PFSK-1 (cell line): Measurements from ENCODE around the gene IFI35.

ENCODE experiments used
- FOXP2 ChIP-seq: optimal IDR thresholded peaks from 2 replicates; pipeline ENCODE3; 2011; ENCODE audit warnings: borderline replicate concordance, control low read depth, inconsistent platforms; ENCODE audit not compliant: insufficient read depth; ENCODE audit errors: extremely low read length, extremely low read depth
- POLR2AphosphoS5 ChIP-seq: IDR thresholded peaks from 2 replicates; pipeline ENCODE4 v1.6.1; 2012; ENCODE audit warnings: low read depth, mild to moderate bottlenecking, control low read depth, low read length, moderate library complexity
- SIN3A ChIP-seq: IDR thresholded peaks from 2 replicates; pipeline ENCODE4 v1.6.1; 2012; ENCODE audit warnings: mild to moderate bottlenecking, low read length, moderate library complexity, borderline replicate concordance; ENCODE audit not compliant: insufficient read depth
- TAF1 ChIP-seq: IDR thresholded peaks from 2 replicates; pipeline ENCODE4 v1.6.1; 2012; ENCODE audit warnings: low read length, control low read depth, borderline replicate concordance; ENCODE audit not compliant: insufficient read depth
- TF ChIP-seq, protein P1 (sequence below), 2 experiments: IDR thresholded peaks; 2 replicates each; pipeline versions ENCODE4 v1.6.1 to v1.8.0; 2011 to 2012; ENCODE audit warnings: low read depth in 2 of 2, low read length in 2 of 2, control low read depth in 1 of 2, inconsistent platforms in 1 of 2, mild to moderate bottlenecking in 1 of 2, moderate library complexity in 1 of 2; ENCODE audit not compliant: insufficient read depth in 1 of 2

IFI35 gene

DNA sequence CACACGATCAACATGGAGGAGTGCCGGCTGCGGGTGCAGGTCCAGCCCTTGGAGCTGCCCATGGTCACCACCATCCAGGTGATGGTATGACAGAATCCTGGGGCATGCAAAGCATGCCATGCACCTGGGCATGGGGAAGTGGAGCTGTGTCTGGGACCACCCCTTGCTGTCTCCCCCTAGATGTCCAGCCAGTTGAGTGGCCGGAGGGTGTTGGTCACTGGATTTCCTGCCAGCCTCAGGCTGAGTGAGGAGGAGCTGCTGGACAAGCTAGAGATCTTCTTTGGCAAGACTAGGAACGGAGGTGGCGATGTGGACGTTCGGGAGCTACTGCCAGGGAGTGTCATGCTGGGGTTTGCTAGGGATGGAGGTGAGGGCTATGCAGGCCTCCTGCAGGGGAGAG, 6.7 kb downstream of the IFI35 start:
- TF ChIP-seq, protein P1, sequence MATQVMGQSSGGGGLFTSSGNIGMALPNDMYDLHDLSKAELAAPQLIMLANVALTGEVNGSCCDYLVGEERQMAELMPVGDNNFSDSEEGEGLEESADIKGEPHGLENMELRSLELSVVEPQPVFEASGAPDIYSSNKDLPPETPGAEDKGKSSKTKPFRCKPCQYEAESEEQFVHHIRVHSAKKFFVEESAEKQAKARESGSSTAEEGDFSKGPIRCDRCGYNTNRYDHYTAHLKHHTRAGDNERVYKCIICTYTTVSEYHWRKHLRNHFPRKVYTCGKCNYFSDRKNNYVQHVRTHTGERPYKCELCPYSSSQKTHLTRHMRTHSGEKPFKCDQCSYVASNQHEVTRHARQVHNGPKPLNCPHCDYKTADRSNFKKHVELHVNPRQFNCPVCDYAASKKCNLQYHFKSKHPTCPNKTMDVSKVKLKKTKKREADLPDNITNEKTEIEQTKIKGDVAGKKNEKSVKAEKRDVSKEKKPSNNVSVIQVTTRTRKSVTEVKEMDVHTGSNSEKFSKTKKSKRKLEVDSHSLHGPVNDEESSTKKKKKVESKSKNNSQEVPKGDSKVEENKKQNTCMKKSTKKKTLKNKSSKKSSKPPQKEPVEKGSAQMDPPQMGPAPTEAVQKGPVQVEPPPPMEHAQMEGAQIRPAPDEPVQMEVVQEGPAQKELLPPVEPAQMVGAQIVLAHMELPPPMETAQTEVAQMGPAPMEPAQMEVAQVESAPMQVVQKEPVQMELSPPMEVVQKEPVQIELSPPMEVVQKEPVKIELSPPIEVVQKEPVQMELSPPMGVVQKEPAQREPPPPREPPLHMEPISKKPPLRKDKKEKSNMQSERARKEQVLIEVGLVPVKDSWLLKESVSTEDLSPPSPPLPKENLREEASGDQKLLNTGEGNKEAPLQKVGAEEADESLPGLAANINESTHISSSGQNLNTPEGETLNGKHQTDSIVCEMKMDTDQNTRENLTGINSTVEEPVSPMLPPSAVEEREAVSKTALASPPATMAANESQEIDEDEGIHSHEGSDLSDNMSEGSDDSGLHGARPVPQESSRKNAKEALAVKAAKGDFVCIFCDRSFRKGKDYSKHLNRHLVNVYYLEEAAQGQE (IDR thresholded peaks at IDR 0.05; ENCODE audit: insufficient read depth in 1 of 2, low read depth in 2 of 2, low read length in 2 of 2) = no peak
- TF ChIP-seq FOXP2 (no peak), POLR2AphosphoS5 (no peak), SIN3A (no peak), TAF1 (no peak)

DNA sequence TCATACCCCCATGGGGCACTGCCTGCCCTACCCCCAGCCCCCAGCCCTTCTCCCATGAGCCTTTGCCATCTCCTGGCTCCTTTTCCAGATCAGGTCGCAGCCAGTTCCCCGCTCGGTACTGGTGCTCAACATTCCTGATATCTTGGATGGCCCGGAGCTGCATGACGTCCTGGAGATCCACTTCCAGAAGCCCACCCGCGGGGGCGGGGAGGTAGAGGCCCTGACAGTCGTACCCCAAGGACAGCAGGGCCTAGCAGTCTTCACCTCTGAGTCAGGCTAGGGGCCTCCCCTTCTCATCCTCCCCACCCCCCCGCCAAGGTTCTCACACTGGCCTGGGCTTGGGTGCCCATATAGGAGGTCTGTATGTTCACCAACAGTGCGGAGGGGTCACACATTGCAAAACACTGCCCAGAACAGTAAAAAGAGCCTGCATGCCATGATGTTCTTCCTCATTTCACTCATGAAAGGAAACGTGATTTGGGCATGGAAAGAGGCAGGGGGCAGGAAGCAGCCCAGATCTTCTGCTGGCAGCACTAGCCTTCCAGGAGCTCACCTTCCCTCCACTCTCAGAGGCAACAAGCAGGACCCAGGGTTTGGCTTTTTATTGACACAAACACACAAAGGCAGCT, 7.5 kb downstream of the IFI35 start:
- TF ChIP-seq, protein P1 (IDR thresholded peaks at IDR 0.05; ENCODE audit: insufficient read depth in 1 of 2, low read depth in 2 of 2, low read length in 2 of 2) = no peak
- TF ChIP-seq POLR2AphosphoS5 (no peak), FOXP2 (no peak), TAF1 (no peak), SIN3A (no peak)

DNA sequence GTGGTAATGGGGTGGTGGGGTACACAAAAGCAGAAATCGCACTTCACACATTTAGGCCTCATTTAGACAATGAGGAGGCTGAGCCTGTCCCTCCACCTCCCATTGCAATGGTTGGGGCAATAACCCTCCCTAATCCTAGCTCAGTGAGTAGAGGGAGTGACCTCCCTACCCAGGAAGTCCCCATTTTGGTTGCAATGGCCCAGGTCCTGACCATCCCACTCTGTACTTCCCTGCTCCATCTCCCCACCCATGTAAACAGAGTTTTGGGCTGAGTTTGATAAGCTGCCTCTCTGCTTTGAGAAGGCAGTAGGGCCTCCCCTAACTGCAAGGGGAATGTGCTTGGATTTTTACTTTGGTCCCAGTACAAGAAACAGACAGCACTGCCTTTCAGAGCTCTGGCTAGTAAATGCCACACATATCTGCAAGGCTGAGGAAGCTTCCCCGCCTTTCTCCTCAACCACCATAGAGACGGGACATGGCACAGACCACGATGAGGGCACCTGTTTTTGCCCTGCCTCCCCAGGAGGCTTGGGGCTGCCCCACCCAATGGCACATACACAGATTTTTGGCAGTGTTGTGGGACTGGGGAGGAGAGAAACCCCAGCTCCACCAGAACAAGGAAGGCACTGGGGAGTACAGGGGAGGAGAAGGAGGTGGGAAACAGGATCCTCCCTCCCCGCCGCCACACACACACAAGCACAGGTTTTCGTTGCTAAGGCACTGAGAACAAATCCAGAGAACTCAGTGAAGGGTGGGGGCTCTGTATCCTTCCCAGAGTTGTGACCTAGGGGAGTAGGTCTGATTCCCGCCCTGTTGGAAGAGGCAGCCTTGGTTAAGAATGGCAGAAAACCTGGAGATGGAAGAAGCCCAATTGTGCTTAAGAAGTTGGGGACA, 8.3 kb downstream of the IFI35 start:
- TF ChIP-seq POLR2AphosphoS5 = peak; percentile 27; the same call in 1 of the 2 replicates
- no peak for TF ChIP-seq FOXP2

DNA sequence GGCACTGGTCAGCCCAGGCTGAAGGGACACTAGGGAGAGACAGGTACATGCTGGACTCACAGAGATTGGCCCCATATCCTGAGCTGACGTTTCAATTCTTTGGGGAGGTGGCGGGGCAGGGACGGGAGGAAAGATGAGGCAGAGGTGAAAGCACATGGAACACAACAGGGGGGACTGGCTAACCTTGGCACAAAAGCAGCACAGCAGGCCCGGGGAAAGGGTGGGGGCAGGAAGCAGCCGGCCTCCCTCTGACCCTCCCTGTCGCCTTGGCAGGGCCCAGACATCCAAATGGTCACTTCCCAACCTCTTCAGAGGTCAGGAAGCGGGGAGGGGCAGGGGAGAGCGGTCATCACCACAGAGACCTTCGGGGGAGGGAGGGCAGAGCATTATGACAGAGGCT, 9.0 kb downstream of the IFI35 start:
- TF ChIP-seq FOXP2 (no peak), SIN3A (no peak), TAF1 (no peak)

DNA sequence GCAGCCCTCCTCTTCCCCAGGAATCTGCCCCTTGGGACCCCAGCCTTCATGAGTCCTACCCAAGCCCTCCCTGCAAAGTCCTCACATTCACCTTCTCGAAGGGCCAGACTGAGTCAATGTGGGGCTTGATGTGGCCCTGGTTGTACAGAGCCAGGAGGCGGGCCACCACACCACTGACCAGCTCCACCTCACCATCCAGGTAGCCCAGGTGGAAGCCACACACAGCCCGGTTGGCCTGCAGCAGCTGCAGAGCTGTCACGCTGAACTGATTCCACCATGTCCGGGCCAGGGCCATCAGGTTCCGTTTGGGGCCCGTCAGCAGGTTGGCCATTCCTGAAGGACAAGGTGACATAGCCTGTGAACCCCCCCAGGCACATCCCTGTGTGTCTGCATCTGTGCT, 9.6 kb downstream of the IFI35 start:
- TF ChIP-seq, protein P1 (IDR thresholded peaks at IDR 0.05; ENCODE audit: insufficient read depth in 1 of 2, low read depth in 2 of 2, low read length in 2 of 2) = no peak
- no peak for TF ChIP-seq SIN3A
- TF ChIP-seq FOXP2 = no peak
- TF ChIP-seq POLR2AphosphoS5 = no peak
- TF ChIP-seq TAF1 = no peak
